MM.1S (cell line): ENCODE results near the gene DHTKD1.

ENCODE experiments used
- DNase-seq: peaks from one replicate; pipeline ENCODE4 v3.0.0-alpha.2; 2015
- H2AFZ ChIP-seq: fragments of 300-600 bp; sonication (generic); 2 replicates; pipeline ENCODE4 v1.6.0; 2016; ENCODE audit warnings: antibody characterized with exemption, low read length
- H3F3A ChIP-seq: fragments of 300-600 bp; sonication (generic); 2 replicates; pipeline ENCODE4 v1.6.1; 2016; ENCODE audit warnings: mild to moderate bottlenecking, antibody characterized with exemption, low read length, moderate library complexity, mixed read lengths; ENCODE audit not compliant: insufficient read depth
- H3K27ac ChIP-seq: fragments of 300-600 bp; sonication (generic); 2 replicates; pipeline ENCODE4 v1.5.1; 2016; ENCODE audit warnings: mild to moderate bottlenecking, low read length
- H3K27me3 ChIP-seq: fragments of 300-600 bp; sonication (generic); replicated peaks from 2 replicates; pipeline ENCODE4 v1.6.0; 2016; ENCODE audit warnings: low read length; ENCODE audit not compliant: insufficient read depth
- H3K36me3 ChIP-seq: fragments of 300-600 bp; sonication (generic); replicated peaks from 2 replicates; pipeline ENCODE4 v1.6.1; 2016; ENCODE audit warnings: mild to moderate bottlenecking, low read length, mixed read lengths; ENCODE audit not compliant: insufficient read depth
- H3K4me1 ChIP-seq: fragments of 300-600 bp; sonication (generic); 2 replicates; pipeline ENCODE4 v1.6.1; 2016; ENCODE audit warnings: low read length, mixed read lengths
- H3K4me2 ChIP-seq: fragments of 300-600 bp; sonication (generic); 2 replicates; pipeline ENCODE4 v1.6.0; 2016; ENCODE audit warnings: low read depth, low read length
- H3K4me3 ChIP-seq: fragments of 300-600 bp; sonication (generic); 2 replicates; pipeline ENCODE4 v1.5.1; 2016; ENCODE audit warnings: low read length, mixed read lengths
- H3K79me2 ChIP-seq: fragments of 300-600 bp; sonication (generic); 2 replicates; pipeline ENCODE4 v1.6.1; 2016; ENCODE audit warnings: mixed run types, low read length, mixed read lengths
- H3K9ac ChIP-seq: fragments of 300-600 bp; sonication (generic); 2 replicates; pipeline ENCODE4 v1.6.1; 2016; ENCODE audit warnings: low read length, mixed read lengths
- H3K9me2 ChIP-seq: fragments of 300-600 bp; sonication (generic); replicated peaks from 2 replicates; pipeline ENCODE4 v1.6.1; 2016; ENCODE audit warnings: mild to moderate bottlenecking, low read length, mixed read lengths; ENCODE audit not compliant: insufficient read depth
- H3K9me3 ChIP-seq: fragments of 300-600 bp; sonication (generic); replicated peaks from 2 replicates; pipeline ENCODE4 v1.6.1; 2016; ENCODE audit warnings: mild to moderate bottlenecking, low read length, mixed read lengths; ENCODE audit not compliant: insufficient read depth
- H4K20me1 ChIP-seq: fragments of 300-600 bp; sonication (generic); 2 replicates; pipeline ENCODE4 v1.6.1; 2016; ENCODE audit warnings: mild to moderate bottlenecking, low read length, moderate library complexity, mixed read lengths; ENCODE audit not compliant: insufficient read depth
- EZH2 ChIP-seq: fragments of 300-600 bp; sonication (generic); optimal IDR thresholded peaks from 2 replicates; pipeline ENCODE3; 2017; ENCODE audit warnings: low read depth, mild to moderate bottlenecking, antibody characterized with exemption, low read length, mixed read lengths
- EZH2phosphoT487 ChIP-seq: fragments of 300-600 bp; sonication (generic); IDR thresholded peaks from 2 replicates; pipeline ENCODE4 v1.6.1; 2018; ENCODE audit warnings: antibody characterized with exemption, low read length
- TF ChIP-seq, protein P1 (sequence below): fragments of 300-600 bp; sonication (generic); IDR thresholded peaks from 2 replicates; pipeline ENCODE4 v1.5.1; 2016; ENCODE audit warnings: antibody characterized with exemption, low read length, mixed read lengths

DHTKD1 gene

DNA sequence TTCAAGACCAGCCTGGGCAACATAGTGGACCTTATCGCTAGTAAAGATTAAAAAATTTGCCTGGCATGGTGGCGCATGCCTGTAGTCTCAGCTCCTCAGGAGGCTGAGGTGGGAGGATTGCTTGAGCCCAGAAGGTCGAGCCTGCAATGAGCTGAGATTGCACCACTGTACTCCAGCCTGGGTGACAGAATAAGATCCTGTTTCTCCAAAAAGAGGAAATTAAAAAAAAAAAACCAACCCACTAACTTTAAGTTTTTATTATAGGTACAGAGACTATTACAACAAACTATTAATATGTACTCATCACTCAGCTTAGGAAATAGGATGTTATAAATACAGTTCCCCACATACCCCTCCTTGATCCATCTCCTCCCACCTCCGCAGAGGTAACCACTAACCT lies 30.2 kb downstream of the DHTKD1 start:
- H3K4me2 ChIP-seq = no peak overlapping the region
- H3F3A ChIP-seq = no peaks in the 10 kb centered on the region
- no peak for DNase-seq
- H3K4me1 ChIP-seq = no peaks in the 10 kb centered on the region
- TF ChIP-seq, protein P1, sequence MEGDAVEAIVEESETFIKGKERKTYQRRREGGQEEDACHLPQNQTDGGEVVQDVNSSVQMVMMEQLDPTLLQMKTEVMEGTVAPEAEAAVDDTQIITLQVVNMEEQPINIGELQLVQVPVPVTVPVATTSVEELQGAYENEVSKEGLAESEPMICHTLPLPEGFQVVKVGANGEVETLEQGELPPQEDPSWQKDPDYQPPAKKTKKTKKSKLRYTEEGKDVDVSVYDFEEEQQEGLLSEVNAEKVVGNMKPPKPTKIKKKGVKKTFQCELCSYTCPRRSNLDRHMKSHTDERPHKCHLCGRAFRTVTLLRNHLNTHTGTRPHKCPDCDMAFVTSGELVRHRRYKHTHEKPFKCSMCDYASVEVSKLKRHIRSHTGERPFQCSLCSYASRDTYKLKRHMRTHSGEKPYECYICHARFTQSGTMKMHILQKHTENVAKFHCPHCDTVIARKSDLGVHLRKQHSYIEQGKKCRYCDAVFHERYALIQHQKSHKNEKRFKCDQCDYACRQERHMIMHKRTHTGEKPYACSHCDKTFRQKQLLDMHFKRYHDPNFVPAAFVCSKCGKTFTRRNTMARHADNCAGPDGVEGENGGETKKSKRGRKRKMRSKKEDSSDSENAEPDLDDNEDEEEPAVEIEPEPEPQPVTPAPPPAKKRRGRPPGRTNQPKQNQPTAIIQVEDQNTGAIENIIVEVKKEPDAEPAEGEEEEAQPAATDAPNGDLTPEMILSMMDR = no peak
- TF ChIP-seq EZH2 (no peak), EZH2phosphoT487 (no peak)
- no peaks in the 10 kb centered on the region for H3K36me3 ChIP-seq
- no peaks in the 10 kb centered on the region for H3K9me3 ChIP-seq
- H3K27me3 ChIP-seq = no peaks in the 10 kb centered on the region
- no peak overlapping the region for H3K9ac ChIP-seq
- no peaks in the 10 kb centered on the region for H3K9me2 ChIP-seq
- H2AFZ ChIP-seq = no peak overlapping the region
- no peaks in the 10 kb centered on the region for H4K20me1 ChIP-seq
- no peak overlapping the region for H3K4me3 ChIP-seq
- no peaks in the 10 kb centered on the region for H3K79me2 ChIP-seq
- H3K27ac ChIP-seq = no peak overlapping the region

DNA sequence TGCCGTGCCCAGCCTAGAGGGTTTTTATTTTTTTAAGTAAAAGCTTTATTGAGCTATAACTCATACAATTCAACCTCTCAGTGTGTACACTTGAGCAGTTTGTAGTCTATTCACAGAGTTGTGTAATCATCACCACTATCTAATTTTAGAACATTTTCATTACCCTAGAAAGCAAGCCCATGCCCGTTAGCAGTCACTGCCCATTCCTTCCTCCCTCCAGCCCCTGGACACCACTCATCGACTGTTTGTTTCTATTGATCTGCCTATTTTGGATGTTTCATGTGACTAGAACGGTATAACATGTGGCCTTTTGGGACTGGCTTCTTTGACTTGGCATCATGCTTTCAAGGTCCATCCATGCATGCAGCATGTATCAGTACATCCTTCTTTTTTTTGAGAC lies 35.0 kb downstream of the DHTKD1 start:
- H3F3A ChIP-seq = no peaks in the 10 kb centered on the region
- H3K4me1 ChIP-seq = no peaks in the 10 kb centered on the region
- DNase-seq = no peak
- no peaks in the 10 kb centered on the region for H4K20me1 ChIP-seq
- H2AFZ ChIP-seq = no peak overlapping the region
- TF ChIP-seq, protein P1 = no peak
- no peak for TF ChIP-seq EZH2phosphoT487
- TF ChIP-seq EZH2 = no peak
- H3K4me3 ChIP-seq = no peak overlapping the region
- H3K27me3 ChIP-seq = no peaks in the 10 kb centered on the region
- no peaks in the 10 kb centered on the region for H3K79me2 ChIP-seq
- H3K4me2 ChIP-seq = no peak overlapping the region
- no peak overlapping the region for H3K9ac ChIP-seq
- no peaks in the 10 kb centered on the region for H3K36me3 ChIP-seq
- H3K27ac ChIP-seq = no peak overlapping the region
- no peaks in the 10 kb centered on the region for H3K9me2 ChIP-seq
- no peaks in the 10 kb centered on the region for H3K9me3 ChIP-seq

DNA sequence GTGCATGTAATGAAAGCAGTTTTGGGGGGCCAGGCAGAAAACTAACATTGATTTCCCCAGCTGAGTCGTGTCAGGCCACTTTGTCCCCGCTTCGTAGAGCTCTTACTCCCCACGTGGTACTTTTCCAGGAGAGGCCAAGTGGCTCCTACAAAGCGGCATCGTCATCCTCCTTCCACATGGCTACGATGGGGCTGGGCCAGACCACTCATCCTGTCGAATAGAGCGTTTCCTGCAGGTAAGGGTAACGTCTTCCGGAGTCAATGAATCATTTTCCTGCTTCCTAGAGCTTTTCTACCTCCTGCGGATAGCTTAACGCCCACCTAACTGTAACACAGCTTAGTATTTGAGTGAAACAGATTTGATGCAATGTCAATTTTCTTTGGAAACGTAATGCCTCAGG lies 39.0 kb downstream of the DHTKD1 start:
- H3K4me3 ChIP-seq = no peak overlapping the region
- H3F3A ChIP-seq = no peaks in the 10 kb centered on the region
- no peaks in the 10 kb centered on the region for H3K9me3 ChIP-seq
- H4K20me1 ChIP-seq = no peaks in the 10 kb centered on the region
- no peaks in the 10 kb centered on the region for H3K9me2 ChIP-seq
- no peak for DNase-seq
- no peaks in the 10 kb centered on the region for H3K27me3 ChIP-seq
- no peak overlapping the region for H3K9ac ChIP-seq
- H2AFZ ChIP-seq = no peak overlapping the region
- TF ChIP-seq EZH2 (no peak), EZH2phosphoT487 (no peak)
- TF ChIP-seq, protein P1 = no peak
- no peaks in the 10 kb centered on the region for H3K4me1 ChIP-seq
- H3K27ac ChIP-seq = no peak overlapping the region
- H3K79me2 ChIP-seq = no peaks in the 10 kb centered on the region
- H3K4me2 ChIP-seq = no peak overlapping the region
- no peaks in the 10 kb centered on the region for H3K36me3 ChIP-seq
